Nephron progenitor cell (in vitro differentiated cells): ENCODE measurements around the gene FNDC3B.

Experiments used
- DNase-seq: peaks from one replicate; pipeline ENCODE4 v3.0.0; 2021
- H3K27ac Mint-ChIP-seq: 2 replicates; pipeline ENCODE4 v1.8.0; 2021; ENCODE audit warnings: mild to moderate bottlenecking, moderate library complexity, mixed read lengths
- H3K27me3 Mint-ChIP-seq: 2 replicates; pipeline ENCODE4 v1.8.0; 2021; ENCODE audit warnings: mild to moderate bottlenecking, low read depth, mixed read lengths; ENCODE audit not compliant: poor library complexity
- H3K36me3 Mint-ChIP-seq: 2 replicates; pipeline ENCODE4 v1.8.0; 2021; ENCODE audit warnings: low read depth, mixed read lengths
- H3K4me1 Mint-ChIP-seq: 2 replicates; pipeline ENCODE4 v1.8.0; 2021; ENCODE audit warnings: mixed read lengths
- H3K4me3 Mint-ChIP-seq: 2 replicates; pipeline ENCODE4 v1.8.0; 2021; ENCODE audit warnings: mild to moderate bottlenecking, moderate library complexity, mixed read lengths
- H3K9me3 Mint-ChIP-seq: 2 replicates; pipeline ENCODE4 v1.8.0; 2021; ENCODE audit warnings: mild to moderate bottlenecking, moderate library complexity, mixed read lengths
- CTCF ChIP-seq: fragments of 200-600 bp; sonication (generic); IDR thresholded peaks from 2 replicates; pipeline ENCODE4 v1.5.0; 2021; ENCODE audit warnings: antibody characterized with exemption

FNDC3B gene

GRCh38 chr3:172244011-172244410 lies 204.6 kb downstream of the FNDC3B start:
- H3K9me3 Mint-ChIP-seq: peaks cover 50% of the 10 kb centered on the region
- H3K36me3 Mint-ChIP-seq: peaks cover 65% of the 10 kb centered on the region
- DNase-seq: no peak
- TF ChIP-seq CTCF: no peak
- H3K27ac Mint-ChIP-seq: no peak overlapping the region
- H3K4me3 Mint-ChIP-seq: no peak overlapping the region
- peaks cover 8% of the 10 kb centered on the region for H3K4me1 Mint-ChIP-seq
- peaks cover 4% of the 10 kb centered on the region for H3K27me3 Mint-ChIP-seq

GRCh38 chr3:172245241-172245640 lies 205.9 kb downstream of the FNDC3B start:
- Mint-ChIP-seq H3K27ac (peak overlapping the region; percentile 8), H3K4me1 (peaks cover 21% of the 10 kb centered on the region), H3K9me3 (peaks cover 41% of the 10 kb centered on the region), H3K4me3 (no peak overlapping the region), H3K36me3 (peaks cover 58% of the 10 kb centered on the region), H3K27me3 (peaks cover 4% of the 10 kb centered on the region)
- no peak for TF ChIP-seq CTCF
- DNase-seq: no peak

DNA sequence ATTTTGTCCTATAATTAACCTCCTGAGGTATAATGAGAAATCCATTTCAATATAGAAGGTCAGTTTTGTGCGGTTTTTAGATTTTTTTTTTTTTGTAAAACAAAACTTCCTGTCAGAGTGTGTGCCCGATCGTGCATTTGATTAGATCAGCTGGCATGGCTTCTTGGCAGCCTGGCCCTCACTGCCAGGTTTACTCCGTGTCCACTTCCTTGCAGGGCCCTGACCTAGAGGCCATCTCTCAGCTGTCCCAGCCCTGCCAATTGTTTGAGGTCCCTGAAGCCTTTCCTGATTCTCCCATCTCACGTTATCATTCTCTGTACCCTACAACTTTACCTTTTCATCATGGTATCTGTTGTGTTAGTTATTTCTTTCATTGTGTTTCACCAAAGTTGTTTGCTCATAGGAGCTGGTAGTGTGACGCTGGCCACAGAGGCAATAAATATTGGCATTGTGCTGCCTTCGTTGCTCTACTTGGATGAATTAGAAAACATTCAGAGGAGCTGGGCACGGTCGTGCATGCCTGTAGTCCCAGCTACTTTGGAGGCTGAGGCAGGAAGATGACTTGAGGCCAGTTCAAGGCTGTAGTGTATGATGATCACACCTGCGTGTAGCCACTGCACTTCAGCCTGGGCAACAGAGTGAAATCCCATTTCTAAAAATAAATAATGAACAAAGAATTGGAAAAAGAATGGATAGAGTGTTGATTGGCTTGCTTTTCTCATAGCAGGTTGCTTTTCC lies 206.9 kb downstream of the FNDC3B start:
- Mint-ChIP-seq H3K4me1 (peaks cover 23% of the 10 kb centered on the region), H3K27ac (peak overlapping the region; percentile 12), H3K36me3 (peaks cover 56% of the 10 kb centered on the region), H3K27me3 (peaks cover 4% of the 10 kb centered on the region), H3K4me3 (no peak overlapping the region), H3K9me3 (peaks cover 30% of the 10 kb centered on the region)
- TF ChIP-seq CTCF: no peak
- DNase-seq: no peak

DNA sequence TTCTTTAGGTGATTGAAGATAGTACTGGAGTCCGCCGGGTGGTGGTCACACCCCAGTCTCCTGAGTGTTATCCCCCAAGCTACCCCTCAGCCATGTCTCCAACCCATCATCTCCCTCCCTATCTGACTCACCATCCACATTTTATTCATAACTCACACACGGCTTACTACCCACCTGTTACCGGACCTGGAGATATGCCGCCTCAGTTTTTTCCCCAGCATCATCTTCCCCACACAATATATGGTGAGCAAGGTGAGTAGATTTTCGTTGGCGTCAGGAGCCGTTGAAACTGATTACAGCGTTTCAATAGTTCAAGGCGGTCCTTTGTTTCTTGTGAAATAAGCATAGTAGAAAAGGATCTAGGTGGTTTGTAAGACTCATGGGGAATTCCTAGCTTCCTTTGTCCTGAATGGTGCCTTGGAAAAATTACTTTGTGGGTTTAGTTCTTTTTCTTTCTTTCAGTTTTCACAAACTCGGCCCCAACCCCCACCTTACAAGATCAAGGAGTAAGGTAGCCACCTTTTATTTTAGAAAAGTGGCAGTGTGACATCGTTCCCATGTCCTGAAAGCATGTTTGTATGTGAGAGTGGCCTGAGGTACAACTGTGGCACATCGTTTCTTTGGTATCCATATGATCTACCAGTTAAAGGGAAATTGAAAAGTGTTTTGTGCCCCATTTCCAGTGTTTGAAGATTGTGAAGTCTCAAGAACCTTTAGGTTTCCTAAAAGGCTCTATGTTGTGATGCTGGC lies 208.3 kb downstream of the FNDC3B start:
- Mint-ChIP-seq H3K36me3 (peaks cover 55% of the 10 kb centered on the region), H3K27me3 (no peaks in the 10 kb centered on the region), H3K4me3 (no peak overlapping the region), H3K4me1 (peaks cover 23% of the 10 kb centered on the region), H3K27ac (peak overlapping the region; percentile 70), H3K9me3 (peaks cover 16% of the 10 kb centered on the region)
- no peak for DNase-seq
- no peak for TF ChIP-seq CTCF

DNA sequence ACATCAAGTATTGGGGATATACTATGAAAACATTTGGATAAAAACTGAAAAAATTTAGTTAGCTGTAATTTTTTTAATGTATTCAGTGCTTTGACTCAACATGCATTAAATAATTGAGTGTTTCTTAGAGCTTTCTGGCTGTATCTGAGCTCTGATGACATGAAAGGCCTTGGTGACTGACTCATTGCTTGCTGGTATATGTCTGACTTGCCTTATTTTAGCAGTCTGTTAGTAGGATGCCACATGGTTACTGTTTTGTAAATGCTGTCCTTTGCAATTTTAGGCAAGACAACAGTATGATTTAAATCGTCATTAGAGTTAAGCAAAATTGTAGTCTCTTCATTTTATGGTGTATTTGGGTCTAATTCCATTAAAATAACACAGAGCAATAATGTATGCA lies 209.7 kb downstream of the FNDC3B start:
- no peak for TF ChIP-seq CTCF
- H3K9me3 Mint-ChIP-seq: peaks cover 3% of the 10 kb centered on the region
- H3K4me1 Mint-ChIP-seq: peaks cover 23% of the 10 kb centered on the region
- no peak for DNase-seq
- H3K36me3 Mint-ChIP-seq: peaks cover 52% of the 10 kb centered on the region
- H3K27ac Mint-ChIP-seq: no peak overlapping the region
- no peak overlapping the region for H3K4me3 Mint-ChIP-seq
- H3K27me3 Mint-ChIP-seq: no peaks in the 10 kb centered on the region
